Right atrium auricular region (tissue), 2 donors: Measurements from ENCODE around the gene MICAL3. TPM values are rescaled to one million over a fixed set of nuclear protein-coding genes. Genes with fewer than 3 reads are reported as not detected.

Experiments
- DNase-seq: peaks from one replicate; pipeline ENCODE4 v3.0.0-alpha.2; 2019; ENCODE audit warnings: low spot score
- H3K27ac ChIP-seq, 2 donors: fragments of 200-600 bp; sonication (generic); 1 replicate in 1 of 2; 2 replicates in 1 of 2; pipeline ENCODE4 v1.5.1; 2016 to 2019
- H3K27me3 ChIP-seq, 2 donors: fragments of 200-600 bp; sonication (generic); one replicate each; pipeline versions ENCODE4 v1.5.1 to v1.6.0; 2017 to 2019
- H3K36me3 ChIP-seq: fragments of 200-600 bp; sonication (generic); one replicate; pipeline ENCODE4 v1.5.1; 2016
- H3K4me1 ChIP-seq, 2 donors: fragments of 200-600 bp; sonication (generic); one replicate each; pipeline versions ENCODE4 v1.5.1 to v1.6.0; 2017 to 2019
- H3K4me3 ChIP-seq, 2 donors: fragments of 200-600 bp; sonication (generic); 1 replicate in 1 of 2; 2 replicates in 1 of 2; pipeline ENCODE4 v1.5.1; 2017 to 2019; ENCODE audit warnings: mild to moderate bottlenecking in 1 of 2, moderate library complexity in 1 of 2
- H3K9me3 ChIP-seq, 2 donors: fragments of 200-600 bp; sonication (generic); one replicate each; pipeline ENCODE4 v1.5.1; 2019
- total RNA-seq, 2 donors: library from RNA; depleted of rRNA; stranded (reverse); fragments of >200 nt; gene quantifications; one replicate each; pipeline ENCODE4 v1.1.0, GENCODE V29; 2016
- TF ChIP-seq, protein P1 (sequence below), 2 donors: fragments of 200-600 bp; sonication (generic); IDR thresholded peaks; one replicate each; pipeline ENCODE4 v1.5.1; 2019; ENCODE audit warnings: antibody characterized with exemption in 2 of 2

The MICAL3 gene
- total RNA-seq, 2 donors from 2014 or later, result 42.5 to 45.1 TPM

DNA sequence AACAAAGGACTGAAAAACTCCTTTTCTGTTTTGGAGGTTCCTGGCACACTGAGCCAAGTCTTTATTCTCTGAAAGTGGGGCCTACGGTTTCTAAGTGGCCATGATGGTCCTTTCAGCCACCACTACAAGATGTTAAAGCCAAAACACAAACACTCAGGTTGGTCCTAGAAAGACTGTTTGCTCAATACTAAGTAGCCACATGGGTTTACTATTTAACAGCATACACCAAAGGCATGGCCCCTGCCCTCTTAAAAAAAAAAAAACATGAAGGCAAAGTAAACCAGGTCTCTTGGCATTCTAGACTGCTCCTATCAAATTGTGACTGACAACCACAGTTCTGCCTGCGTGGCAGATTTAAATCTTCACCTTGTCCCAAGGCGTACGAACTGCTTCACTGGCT, 126.5 kb downstream of the MICAL3 start:
- Histone ChIP-seq H3K4me3 (no peak overlapping the region), H3K9me3 (no peaks in the 10 kb centered on the region), H3K36me3 (peaks cover 79% of the 10 kb centered on the region), H3K27ac (peak overlapping the region; percentile 42 to 59), H3K27me3 (no peaks in the 10 kb centered on the region), H3K4me1 (peaks cover 0 to 7% of the 10 kb centered on the region in 2 donors)
- DNase-seq, result no peak
- TF ChIP-seq, protein P1, sequence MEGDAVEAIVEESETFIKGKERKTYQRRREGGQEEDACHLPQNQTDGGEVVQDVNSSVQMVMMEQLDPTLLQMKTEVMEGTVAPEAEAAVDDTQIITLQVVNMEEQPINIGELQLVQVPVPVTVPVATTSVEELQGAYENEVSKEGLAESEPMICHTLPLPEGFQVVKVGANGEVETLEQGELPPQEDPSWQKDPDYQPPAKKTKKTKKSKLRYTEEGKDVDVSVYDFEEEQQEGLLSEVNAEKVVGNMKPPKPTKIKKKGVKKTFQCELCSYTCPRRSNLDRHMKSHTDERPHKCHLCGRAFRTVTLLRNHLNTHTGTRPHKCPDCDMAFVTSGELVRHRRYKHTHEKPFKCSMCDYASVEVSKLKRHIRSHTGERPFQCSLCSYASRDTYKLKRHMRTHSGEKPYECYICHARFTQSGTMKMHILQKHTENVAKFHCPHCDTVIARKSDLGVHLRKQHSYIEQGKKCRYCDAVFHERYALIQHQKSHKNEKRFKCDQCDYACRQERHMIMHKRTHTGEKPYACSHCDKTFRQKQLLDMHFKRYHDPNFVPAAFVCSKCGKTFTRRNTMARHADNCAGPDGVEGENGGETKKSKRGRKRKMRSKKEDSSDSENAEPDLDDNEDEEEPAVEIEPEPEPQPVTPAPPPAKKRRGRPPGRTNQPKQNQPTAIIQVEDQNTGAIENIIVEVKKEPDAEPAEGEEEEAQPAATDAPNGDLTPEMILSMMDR (IDR thresholded peaks at IDR 0.05), result no peak

- TF ChIP-seq, protein P1 (IDR thresholded peaks at IDR 0.05), result no peak
- H3K27ac ChIP-seq, result peak overlapping the region; percentile 53 to 59
- peaks cover 78% of the 10 kb centered on the region for H3K36me3 ChIP-seq
Observed at GRCh38 chr22:17897426-17897825, 126.9 kb downstream of the MICAL3 start.

DNA sequence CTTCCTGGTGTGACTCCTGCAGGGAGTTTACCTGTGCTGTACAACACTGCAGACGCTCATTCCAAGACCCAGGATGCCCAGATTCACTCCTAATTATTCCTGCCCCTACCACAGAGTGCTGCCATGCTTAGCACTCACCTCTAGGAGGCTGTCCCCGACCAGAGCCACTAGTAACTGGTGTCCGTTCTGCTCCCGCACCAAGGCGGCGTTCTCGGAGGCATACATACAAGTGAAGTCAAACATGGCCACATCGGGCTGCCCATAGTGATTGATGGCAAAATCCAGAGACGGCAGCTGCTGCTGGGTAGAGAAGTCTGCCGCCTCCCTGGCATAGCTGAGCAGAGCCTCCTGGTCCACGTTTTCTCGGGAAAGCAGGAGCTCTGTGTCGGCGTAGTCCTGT, 127.8 kb downstream of the MICAL3 start:
- H3K27me3 ChIP-seq, result no peaks in the 10 kb centered on the region
- H3K36me3 ChIP-seq, result peaks cover 69% of the 10 kb centered on the region
- H3K9me3 ChIP-seq, result no peaks in the 10 kb centered on the region
- H3K4me1 ChIP-seq, result peaks cover 0 to 6% of the 10 kb centered on the region in 2 donors
- no peak overlapping the region for H3K4me3 ChIP-seq
- DNase-seq, result no peak
- TF ChIP-seq, protein P1 (IDR thresholded peaks at IDR 0.05), result peak in 1 of 2 donors; percentile 59
- peak overlapping the region; percentile 53 to 57 for H3K27ac ChIP-seq

More at GRCh38 chr22:17897426-17897825, 126.9 kb downstream of the MICAL3 start:
- Histone ChIP-seq H3K27me3 (no peaks in the 10 kb centered on the region), H3K9me3 (no peaks in the 10 kb centered on the region), H3K4me3 (no peak overlapping the region), H3K4me1 (peaks cover 0 to 6% of the 10 kb centered on the region in 2 donors)
- DNase-seq, result no peak

DNA sequence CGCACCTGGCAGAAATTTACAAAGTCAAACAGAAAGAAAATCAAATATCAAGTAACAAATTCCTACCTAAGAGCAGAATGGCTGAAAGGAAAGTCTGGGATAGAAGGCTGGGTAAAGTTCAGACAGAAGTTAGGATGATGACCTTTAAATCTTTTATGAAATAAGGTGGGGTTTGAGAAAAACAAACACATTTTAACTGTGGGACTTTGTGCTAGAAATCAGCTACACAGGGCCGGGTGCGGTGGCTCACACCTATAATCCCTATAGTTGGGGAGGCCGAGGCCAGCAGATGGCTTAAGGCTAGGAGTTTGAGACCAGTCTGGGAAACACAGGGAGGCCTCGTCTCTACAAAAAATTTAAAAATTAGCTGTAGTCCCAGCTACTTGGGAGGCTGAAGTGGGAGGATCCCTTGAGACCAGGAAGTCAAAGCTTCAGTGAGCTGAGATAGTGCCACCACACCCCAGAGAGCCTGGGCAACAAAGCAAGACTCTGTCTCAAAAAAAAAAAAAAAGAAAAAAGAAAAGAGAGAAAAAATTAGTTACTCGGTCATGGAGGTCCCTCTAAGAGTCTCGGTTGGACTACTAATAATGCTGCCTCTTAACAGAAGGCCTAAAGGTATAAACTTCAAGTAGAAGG, 130.3 kb downstream of the MICAL3 start:
- TF ChIP-seq, protein P1 (IDR thresholded peaks at IDR 0.05), result no peak
- no peak overlapping the region for H3K27ac ChIP-seq

GRCh38 chr22:17892376-17892775, 132.0 kb downstream of the MICAL3 start:
- TF ChIP-seq, protein P1 (IDR thresholded peaks at IDR 0.05), result no peak
- H3K9me3 ChIP-seq, result no peaks in the 10 kb centered on the region
- peak overlapping the region; percentile 80 to 88 for H3K27ac ChIP-seq
- DNase-seq, result no peak
- H3K36me3 ChIP-seq, result peaks cover 58% of the 10 kb centered on the region
- no peaks in the 10 kb centered on the region for H3K27me3 ChIP-seq
- peaks cover 0 to 27% of the 10 kb centered on the region in 2 donors for H3K4me1 ChIP-seq
- no peak overlapping the region for H3K4me3 ChIP-seq

More for the DNA sequence above, 130.3 kb downstream of the MICAL3 start:
- Histone ChIP-seq H3K27me3 (no peaks in the 10 kb centered on the region), H3K36me3 (peaks cover 54% of the 10 kb centered on the region), H3K4me1 (peaks cover 0 to 27% of the 10 kb centered on the region in 2 donors), H3K4me3 (no peak overlapping the region), H3K9me3 (no peaks in the 10 kb centered on the region)
- DNase-seq, result no peak
